ENCODE measurements around the gene LONP1. TPM values are rescaled to one million over a fixed set of nuclear protein-coding genes. Genes with fewer than 3 reads are reported as not detected.
A peak's percentile ranks its signal among the peaks of the same experiment; 100 is the strongest.

Gene LONP1
- total RNA-seq, 1 donor from 2014 or later = 77.8 TPM

DNA sequence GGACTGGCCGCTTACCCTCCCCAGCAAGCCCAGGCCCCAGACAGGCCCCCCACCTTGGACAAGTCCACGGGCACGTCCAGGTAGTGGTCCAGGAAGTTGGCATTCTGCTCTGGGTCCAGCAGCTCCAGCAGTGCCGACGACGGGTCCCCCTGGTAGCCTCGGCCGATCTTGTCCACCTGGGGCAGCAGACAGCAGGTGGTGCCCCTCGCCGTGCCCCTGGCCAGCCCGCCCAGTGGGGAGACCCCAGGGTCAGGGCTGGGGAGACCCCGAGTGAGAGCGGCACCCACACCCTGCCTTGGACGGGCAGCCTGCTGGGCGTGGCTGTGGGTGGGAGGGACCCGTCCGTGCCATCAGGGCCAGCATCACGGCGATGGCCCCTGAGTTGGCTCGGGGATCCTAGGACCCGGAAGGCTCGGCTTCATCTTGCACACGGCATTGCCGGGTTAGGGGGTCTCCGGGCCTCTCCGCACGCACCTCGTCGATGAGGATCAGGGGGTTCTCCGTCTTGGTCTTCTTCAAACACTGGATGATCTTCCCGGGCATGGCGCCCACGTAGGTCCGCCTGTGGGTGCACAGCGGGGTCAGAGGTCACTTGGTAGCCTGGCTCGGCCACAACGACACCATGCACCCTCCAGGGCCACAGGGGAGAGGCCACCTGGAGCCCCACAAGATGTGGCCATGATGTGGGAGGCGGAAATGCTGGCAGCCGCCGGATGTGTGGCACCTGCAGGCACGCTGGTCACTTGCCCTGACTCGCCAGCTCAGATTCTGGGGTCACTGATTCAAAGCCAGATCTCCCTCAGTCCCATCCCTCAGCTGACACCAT is 23.5 kb downstream of the LONP1 start:
- Mint-ChIP-seq H3K9me3 (ENCODE audit: unreplicated experiment) (no peaks in the 10 kb centered on the region), H3K4me1 (ENCODE audit: low read depth, unreplicated experiment) (peaks cover 10% of the 10 kb centered on the region), H3K36me3 (ENCODE audit: low read depth, unreplicated experiment) (peaks cover 10% of the 10 kb centered on the region), H3K27me3 (ENCODE audit: low read depth, unreplicated experiment) (no peaks in the 10 kb centered on the region), H3K27ac (ENCODE audit: unreplicated experiment) (peak overlapping the region; percentile 62), H3K4me3 (ENCODE audit: unreplicated experiment) (no peak overlapping the region)
- H3K9me3 ChIP-seq (ENCODE audit: insufficient read depth, low read depth, low read length) = no peaks in the 10 kb centered on the region
- H3K4me2 ChIP-seq (ENCODE audit: low read length) = no peak overlapping the region
- peaks cover 57% of the 10 kb centered on the region for H3K79me2 ChIP-seq (ENCODE audit: insufficient read depth, low read length)
- H3K27ac ChIP-seq (ENCODE audit: low read depth, low read length) = no peak overlapping the region
- H3K4me1 ChIP-seq (ENCODE audit: insufficient read depth, low read length) = peaks cover 8% of the 10 kb centered on the region
- H4K20me1 ChIP-seq (ENCODE audit: insufficient read depth, low read length) = peaks cover 81% of the 10 kb centered on the region
- peaks cover 13% of the 10 kb centered on the region for H3K36me3 ChIP-seq (ENCODE audit: insufficient read depth, low read length)
- no peaks in the 10 kb centered on the region for H3K27me3 ChIP-seq (ENCODE audit: insufficient read depth, low read length)
- no peak for TF ChIP-seq EZH2 (IDR thresholded peaks at IDR 0.05; ENCODE audit: insufficient read depth, low read length)
- TF ChIP-seq, protein P1, sequence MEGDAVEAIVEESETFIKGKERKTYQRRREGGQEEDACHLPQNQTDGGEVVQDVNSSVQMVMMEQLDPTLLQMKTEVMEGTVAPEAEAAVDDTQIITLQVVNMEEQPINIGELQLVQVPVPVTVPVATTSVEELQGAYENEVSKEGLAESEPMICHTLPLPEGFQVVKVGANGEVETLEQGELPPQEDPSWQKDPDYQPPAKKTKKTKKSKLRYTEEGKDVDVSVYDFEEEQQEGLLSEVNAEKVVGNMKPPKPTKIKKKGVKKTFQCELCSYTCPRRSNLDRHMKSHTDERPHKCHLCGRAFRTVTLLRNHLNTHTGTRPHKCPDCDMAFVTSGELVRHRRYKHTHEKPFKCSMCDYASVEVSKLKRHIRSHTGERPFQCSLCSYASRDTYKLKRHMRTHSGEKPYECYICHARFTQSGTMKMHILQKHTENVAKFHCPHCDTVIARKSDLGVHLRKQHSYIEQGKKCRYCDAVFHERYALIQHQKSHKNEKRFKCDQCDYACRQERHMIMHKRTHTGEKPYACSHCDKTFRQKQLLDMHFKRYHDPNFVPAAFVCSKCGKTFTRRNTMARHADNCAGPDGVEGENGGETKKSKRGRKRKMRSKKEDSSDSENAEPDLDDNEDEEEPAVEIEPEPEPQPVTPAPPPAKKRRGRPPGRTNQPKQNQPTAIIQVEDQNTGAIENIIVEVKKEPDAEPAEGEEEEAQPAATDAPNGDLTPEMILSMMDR (IDR thresholded peaks at IDR 0.05; ENCODE audit: insufficient read depth, low read depth, low read length) = no peak
- H2AFZ ChIP-seq (ENCODE audit: low read depth, low read length) = no peak overlapping the region
- DNase-seq (ENCODE audit: low read depth) = no peak
- no peak overlapping the region for H3K9ac ChIP-seq (ENCODE audit: low read length)
- no peak for FAIRE-seq
- no peak overlapping the region for H3K4me3 ChIP-seq (ENCODE audit: insufficient read depth, low read depth, low read length)

DNA sequence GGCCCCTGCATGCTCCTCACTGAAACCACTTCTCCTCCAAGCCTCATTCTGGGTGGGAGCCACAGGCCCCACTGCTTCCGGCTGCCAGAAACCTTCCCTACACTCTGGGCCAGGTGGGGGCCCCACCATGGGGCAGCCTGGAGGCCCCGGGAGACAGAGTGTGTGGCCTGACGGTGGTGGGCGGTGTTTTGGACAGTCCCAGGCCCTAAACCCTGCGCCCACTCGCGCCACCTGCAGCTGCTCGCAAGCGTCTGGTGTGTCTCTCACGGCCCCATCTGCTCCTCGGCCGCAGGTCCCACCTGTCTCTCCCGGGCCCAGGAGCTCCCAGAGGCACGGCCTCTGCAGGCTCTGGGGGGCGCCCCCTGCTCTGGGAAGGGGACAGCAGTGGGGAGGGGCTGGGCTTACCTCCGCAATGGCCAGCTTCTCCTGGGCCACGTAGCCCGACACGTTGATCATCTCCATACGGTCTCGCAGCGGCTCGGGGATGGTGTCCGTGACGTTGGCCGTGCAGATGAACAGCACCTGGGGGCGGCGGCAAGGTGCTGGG is 24.2 kb downstream of the LONP1 start:
- DNase-seq (ENCODE audit: low read depth) = no peak
- Histone ChIP-seq H3K9ac (ENCODE audit: low read length) (no peak overlapping the region), H3K4me3 (ENCODE audit: insufficient read depth, low read depth, low read length) (no peak overlapping the region), H3K4me1 (ENCODE audit: insufficient read depth, low read length) (peaks cover 8% of the 10 kb centered on the region), H3K9me3 (ENCODE audit: insufficient read depth, low read depth, low read length) (no peaks in the 10 kb centered on the region), H3K36me3 (ENCODE audit: insufficient read depth, low read length) (peaks cover 12% of the 10 kb centered on the region), H3K79me2 (ENCODE audit: insufficient read depth, low read length) (peaks cover 64% of the 10 kb centered on the region), H2AFZ (ENCODE audit: low read depth, low read length) (no peak overlapping the region), H3K27ac (ENCODE audit: low read depth, low read length) (no peak overlapping the region), H3K4me2 (ENCODE audit: low read length) (no peak overlapping the region), H3K27me3 (ENCODE audit: insufficient read depth, low read length) (no peaks in the 10 kb centered on the region), H4K20me1 (ENCODE audit: insufficient read depth, low read length) (peaks cover 88% of the 10 kb centered on the region)
- TF ChIP-seq, protein P1 (IDR thresholded peaks at IDR 0.05; ENCODE audit: insufficient read depth, low read depth, low read length) = no peak
- no peak for TF ChIP-seq EZH2 (IDR thresholded peaks at IDR 0.05; ENCODE audit: insufficient read depth, low read length)
- FAIRE-seq = no peak
- no peak overlapping the region for H3K27ac Mint-ChIP-seq (ENCODE audit: unreplicated experiment)
- peaks cover 11% of the 10 kb centered on the region for H3K36me3 Mint-ChIP-seq (ENCODE audit: low read depth, unreplicated experiment)
- H3K4me1 Mint-ChIP-seq (ENCODE audit: low read depth, unreplicated experiment) = peaks cover 10% of the 10 kb centered on the region
- H3K27me3 Mint-ChIP-seq (ENCODE audit: low read depth, unreplicated experiment) = no peaks in the 10 kb centered on the region
- no peaks in the 10 kb centered on the region for H3K9me3 Mint-ChIP-seq (ENCODE audit: unreplicated experiment)
- H3K4me3 Mint-ChIP-seq (ENCODE audit: unreplicated experiment) = no peak overlapping the region
